Mesenchymal stem cell (in vitro differentiated cells and primary cell): ENCODE data around the gene USP17L29.
"Not testable (repeated sequence)": the region's sequence is repeated elsewhere in the genome, so short reads cannot be mapped to it uniquely, and the experiment has no call there.

ENCODE experiments used
- DNase-seq: peaks from one replicate; pipeline ENCODE4 v3.0.0-alpha.2; 2013
- H2AFZ ChIP-seq: one replicate; pipeline ENCODE4 v1.6.1; 2013; ENCODE audit warnings: low read depth, mild to moderate bottlenecking, control low read depth, inconsistent platforms, low read length, moderate library complexity
- H2AK5ac ChIP-seq: 2 replicates; pipeline ENCODE4 v1.6.1; 2013; ENCODE audit warnings: low read length, moderate library complexity, mild to moderate bottlenecking, inconsistent platforms; ENCODE audit not compliant: severe bottlenecking
- H2BK120ac ChIP-seq: one replicate; pipeline ENCODE4 v1.6.1; 2013; ENCODE audit warnings: low read depth, mild to moderate bottlenecking, inconsistent platforms, low read length, moderate library complexity
- H2BK12ac ChIP-seq, 2 experiments: one replicate each; pipeline ENCODE4 v1.6.1; 2013; ENCODE audit warnings: inconsistent platforms in 2 of 2, low read length in 2 of 2, mild to moderate bottlenecking in 2 of 2, moderate library complexity in 2 of 2, control low read depth in 1 of 2
- H2BK15ac ChIP-seq: one replicate; pipeline ENCODE4 v1.6.1; 2013; ENCODE audit warnings: mild to moderate bottlenecking, low read depth, inconsistent platforms; ENCODE audit not compliant: poor library complexity, severe bottlenecking
- H2BK5ac ChIP-seq: 2 replicates; pipeline ENCODE4 v1.6.1; 2013; ENCODE audit warnings: low read depth, mild to moderate bottlenecking, low read length, control low read depth, inconsistent platforms; ENCODE audit not compliant: poor library complexity, severe bottlenecking
- H3K14ac ChIP-seq, 2 experiments: one replicate each; pipeline ENCODE4 v1.6.1; 2013; ENCODE audit warnings: inconsistent platforms in 2 of 2, low read length in 2 of 2, control low read depth in 1 of 2, mild to moderate bottlenecking in 1 of 2, moderate library complexity in 1 of 2
- H3K18ac ChIP-seq, 2 experiments: one replicate each; pipeline ENCODE4 v1.6.1; 2013; ENCODE audit warnings: inconsistent platforms in 2 of 2, low read length in 2 of 2, control low read depth in 1 of 2, low read depth in 1 of 2, mild to moderate bottlenecking in 1 of 2
- H3K23ac ChIP-seq, 2 experiments: one replicate each; pipeline ENCODE4 v1.6.1; 2013; ENCODE audit warnings: inconsistent platforms in 2 of 2, low read length in 2 of 2, mild to moderate bottlenecking in 2 of 2, moderate library complexity in 2 of 2, control low read depth in 1 of 2
- H3K27ac ChIP-seq: 2 replicates; pipeline ENCODE4 v1.5.1; 2013; ENCODE audit warnings: mild to moderate bottlenecking, moderate library complexity, low read length, control low read depth, inconsistent platforms; ENCODE audit not compliant: poor library complexity, severe bottlenecking
- H3K27me3 ChIP-seq, 2 experiments: 2 replicates each; pipeline versions ENCODE4 v1.6.1 to v1.7.0; 2013; ENCODE audit warnings: low read length in 2 of 2, mild to moderate bottlenecking in 2 of 2, moderate library complexity in 2 of 2, control low read depth in 1 of 2, inconsistent platforms in 1 of 2; ENCODE audit not compliant: control insufficient read depth in 1 of 2, insufficient read depth in 1 of 2
- H3K36me3 ChIP-seq, 2 experiments: 2 replicates each; pipeline versions ENCODE4 v1.6.1 to v1.7.0; 2013; ENCODE audit warnings: low read length in 2 of 2, control low read depth in 1 of 2, inconsistent platforms in 1 of 2, low read depth in 1 of 2, mild to moderate bottlenecking in 1 of 2; ENCODE audit not compliant: insufficient read depth in 2 of 2, control insufficient read depth in 1 of 2
- H3K4ac ChIP-seq, 2 experiments: one replicate each; pipeline ENCODE4 v1.6.1; 2013; ENCODE audit warnings: inconsistent platforms in 2 of 2, low read length in 2 of 2, mild to moderate bottlenecking in 2 of 2, moderate library complexity in 2 of 2, control low read depth in 1 of 2, low read depth in 1 of 2
- H3K4me1 ChIP-seq: 2 replicates; pipeline ENCODE4 v1.6.1; 2013; ENCODE audit warnings: low read depth, low read length, control low read depth; ENCODE audit not compliant: control insufficient read depth, insufficient read depth
- H3K4me2 ChIP-seq: 2 replicates; pipeline ENCODE4 v1.6.1; 2013; ENCODE audit warnings: low read length, mild to moderate bottlenecking, inconsistent platforms; ENCODE audit not compliant: poor library complexity, severe bottlenecking
- H3K4me3 ChIP-seq, 2 experiments: 2 replicates each; pipeline versions ENCODE4 v1.5.1 to v1.7.0; 2013; ENCODE audit warnings: low read length in 2 of 2, mild to moderate bottlenecking in 2 of 2, control low read depth in 1 of 2, low read depth in 1 of 2; ENCODE audit not compliant: insufficient read depth in 1 of 2
- H3K79me1 ChIP-seq: replicated peaks from 2 replicates; pipeline ENCODE4 v1.6.1; 2013; ENCODE audit warnings: mild to moderate bottlenecking, control low read depth, low read length, inconsistent platforms; ENCODE audit not compliant: poor library complexity, severe bottlenecking
- H3K9ac ChIP-seq: 2 replicates; pipeline ENCODE4 v1.7.0; 2013; ENCODE audit warnings: mild to moderate bottlenecking, low read length, moderate library complexity
- H3K9me3 ChIP-seq: 2 replicates; pipeline ENCODE4 v1.7.0; 2013; ENCODE audit warnings: mild to moderate bottlenecking, low read length; ENCODE audit not compliant: control insufficient read depth
- H4K8ac ChIP-seq: one replicate; pipeline ENCODE4 v1.6.1; 2013; ENCODE audit warnings: inconsistent platforms, mild to moderate bottlenecking, low read length, moderate library complexity
- H4K91ac ChIP-seq: one replicate; pipeline ENCODE4 v1.6.1; 2013; ENCODE audit warnings: mild to moderate bottlenecking, low read length, inconsistent platforms
- WGBS: methylation state at CpG from one replicate; pipeline ENCODE4 v1.1.7; 2013; ENCODE audit warnings: mixed read lengths; 5-methylcytosine and 5-hydroxymethylcytosine counted together

USP17L29 gene

GRCh38 chr4:9350866-9351265 is 2.6 kb upstream of the USP17L29 start:
- not testable (repeated sequence) for H3K23ac ChIP-seq, H3K4me1 ChIP-seq, H3K36me3 ChIP-seq, H2BK12ac ChIP-seq, H3K79me1 ChIP-seq, H2BK5ac ChIP-seq, H2BK120ac ChIP-seq, H3K4me3 ChIP-seq, H3K27me3 ChIP-seq, H3K18ac ChIP-seq, H2AK5ac ChIP-seq, H3K4me2 ChIP-seq, H3K14ac ChIP-seq, H3K9ac ChIP-seq, H4K8ac ChIP-seq, H3K27ac ChIP-seq, H3K9me3 ChIP-seq, H4K91ac ChIP-seq, DNase-seq, H3K4ac ChIP-seq, H2BK15ac ChIP-seq, H2AFZ ChIP-seq
- 84% methylated on average over 9 of the region's 18 CpGs for WGBS

- not testable (repeated sequence) for H2BK120ac ChIP-seq, H3K4me2 ChIP-seq, H2AFZ ChIP-seq, H3K9me3 ChIP-seq, H4K91ac ChIP-seq, H3K9ac ChIP-seq, H3K4me1 ChIP-seq, H4K8ac ChIP-seq, H3K4me3 ChIP-seq, H3K14ac ChIP-seq, H2AK5ac ChIP-seq, H3K27me3 ChIP-seq, H3K79me1 ChIP-seq, DNase-seq, H2BK15ac ChIP-seq, H3K27ac ChIP-seq, H3K23ac ChIP-seq, H3K4ac ChIP-seq, H2BK12ac ChIP-seq, H3K18ac ChIP-seq, H3K36me3 ChIP-seq, H2BK5ac ChIP-seq
- WGBS = no CpG with 5 or more reads among the region's 15 CpGs
These were observed 9.4 kb downstream of the USP17L29 start, which contains the start of gene USP17L30 for GRCh38 chr4:9362829-9363228. Gene USP17L30, plus strand, starts transcription at chr4:9363129. Its CDS starts 0 bp downstream, at chr4:9363129.

DNA sequence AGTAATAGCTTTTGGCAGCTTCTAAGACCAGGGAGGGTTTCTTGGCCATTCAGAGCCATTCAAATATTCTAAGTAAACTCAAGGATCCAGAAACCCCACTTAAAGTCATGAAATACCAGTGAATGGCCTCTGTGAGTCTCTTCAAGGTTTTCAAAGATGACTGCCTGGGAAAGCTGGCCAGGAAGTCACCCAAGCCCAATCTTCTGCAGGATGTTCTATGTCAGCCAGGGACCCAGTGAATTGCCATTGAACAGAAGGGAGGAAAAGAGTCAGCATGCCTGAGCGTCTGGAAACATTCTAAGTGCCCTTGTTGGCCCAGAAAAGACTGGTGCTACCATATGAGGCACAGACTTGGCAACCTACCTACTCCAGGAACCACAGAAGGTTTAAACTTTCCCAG is 26.4 kb downstream of the USP17L29 start:
- H3K23ac ChIP-seq, H2BK15ac ChIP-seq, H3K14ac ChIP-seq, H2BK120ac ChIP-seq, DNase-seq, H3K27ac ChIP-seq, H3K79me1 ChIP-seq, H3K27me3 ChIP-seq, H3K9ac ChIP-seq, H3K18ac ChIP-seq, H3K36me3 ChIP-seq, H4K8ac ChIP-seq, H3K4me2 ChIP-seq, H3K4me1 ChIP-seq, H2AK5ac ChIP-seq, H2AFZ ChIP-seq, H2BK5ac ChIP-seq, H3K4ac ChIP-seq, H3K4me3 ChIP-seq, H2BK12ac ChIP-seq, H3K9me3 ChIP-seq, H4K91ac ChIP-seq: not testable (repeated sequence)
- 13% methylated on average over 1 of the region's 1 CpG for WGBS

GRCh38 chr4:9381012-9381534 is 27.6 kb downstream of the USP17L29 start:
- H2BK5ac ChIP-seq, H3K23ac ChIP-seq, H3K4ac ChIP-seq, H3K4me1 ChIP-seq, H4K8ac ChIP-seq, H4K91ac ChIP-seq, H3K18ac ChIP-seq, H2BK15ac ChIP-seq, H2AFZ ChIP-seq, H3K14ac ChIP-seq, H3K9me3 ChIP-seq, H3K4me2 ChIP-seq, H2BK12ac ChIP-seq, H2BK120ac ChIP-seq, H3K79me1 ChIP-seq, H3K27ac ChIP-seq, DNase-seq, H3K36me3 ChIP-seq, H3K27me3 ChIP-seq, H2AK5ac ChIP-seq: not testable (repeated sequence)
- peak overlapping the region in 1 of 2 experiments; percentile 61 for H3K4me3 ChIP-seq
- 84% methylated on average over 18 of the region's 36 CpGs for WGBS
- H3K9ac ChIP-seq = peak overlapping the region; percentile 49
